Measurements from ENCODE around the gene DAB2IP. TPM values are rescaled to one million over a fixed set of nuclear protein-coding genes. Genes with fewer than 3 reads are reported as not detected.
A peak's percentile ranks its signal among the peaks of the same experiment; 100 is the strongest.
"Not testable (repeated sequence)": the region's sequence is repeated elsewhere in the genome, so short reads cannot be mapped to it uniquely, and the experiment has no call there.

DAB2IP gene
- polyA plus RNA-seq, 1 donor (not counting 4 experiments of a cell fraction or from before 2014, with no cell fraction given), result 28.6 TPM

- peaks cover 4% of the 10 kb centered on the region for H3K27me3 ChIP-seq (ENCODE audit: control insufficient read depth, extremely low read depth, insufficient read depth, low read length)
- no peak for TF ChIP-seq EZH2 (IDR thresholded peaks at IDR 0.05; ENCODE audit: low read length)
- TF ChIP-seq CTCF (optimal IDR thresholded peaks at IDR 0.05 in 1 of 3, IDR thresholded peaks at IDR 0.05 in 1 of 3, conservative IDR thresholded peaks at IDR 0.05 in 1 of 3; ENCODE audit: extremely low read depth in 1 of 3, insufficient read depth in 2 of 3, low read length in 3 of 3), result peak; percentile 53 to 66 (median 54)
- H2AFZ ChIP-seq (ENCODE audit: control insufficient read depth, low read length), result no peak overlapping the region
- H3K36me3 ChIP-seq (ENCODE audit: control insufficient read depth in 2 of 2, extremely low read depth in 1 of 2, insufficient read depth in 2 of 2, low read length in 2 of 2), result no peaks in the 10 kb centered on the region
- H3K9ac ChIP-seq (ENCODE audit: control insufficient read depth, extremely low read depth, insufficient read depth, low read length), result no peak overlapping the region
- DNase-seq (ENCODE audit: low read depth, low spot score) (no peak), FAIRE-seq (no peak)
- no peaks in the 10 kb centered on the region for H4K20me1 ChIP-seq (ENCODE audit: control insufficient read depth, extremely low read depth, insufficient read depth, low read length)
- dilution Hi-C loops (cut with MboI; ENCODE audit: extremely low pct_ligation_motif_present, low sequenced_read_pairs), result no loop called here
- H3K27ac ChIP-seq (ENCODE audit: control insufficient read depth, insufficient read depth, low read length), result no peak overlapping the region
- H3K9me3 ChIP-seq (ENCODE audit: control insufficient read depth, low read depth, low read length), result no peaks in the 10 kb centered on the region
- no peaks in the 10 kb centered on the region for H3K9me1 ChIP-seq (ENCODE audit: control insufficient read depth, extremely low read depth, insufficient read depth, low read length)
- H3K4me2 ChIP-seq (ENCODE audit: control insufficient read depth, extremely low read depth, insufficient read depth, low read depth, low read length), result no peak overlapping the region
- H3K79me2 ChIP-seq (ENCODE audit: control insufficient read depth, insufficient read depth, low read length), result no peaks in the 10 kb centered on the region
- no peak overlapping the region for H3K4me3 ChIP-seq (ENCODE audit: control insufficient read depth in 2 of 3, extremely low read depth in 1 of 3, insufficient read depth in 2 of 3, low read depth in 1 of 3, low read length in 3 of 3)
- H3K4me1 ChIP-seq (ENCODE audit: control insufficient read depth, extremely low read depth, insufficient read depth, low read length), result no peaks in the 10 kb centered on the region
Measured at GRCh38 chr9:121620777-121621449, 30.5 kb upstream of the DAB2IP start.

GRCh38 chr9:121622387-121623203 is 28.8 kb upstream of the DAB2IP start:
- H3K27me3 ChIP-seq (ENCODE audit: control insufficient read depth, extremely low read depth, insufficient read depth, low read length), result peaks cover 2% of the 10 kb centered on the region
- H3K9ac ChIP-seq (ENCODE audit: control insufficient read depth, extremely low read depth, insufficient read depth, low read length), result no peak overlapping the region
- H3K36me3 ChIP-seq (ENCODE audit: control insufficient read depth in 2 of 2, extremely low read depth in 1 of 2, insufficient read depth in 2 of 2, low read length in 2 of 2), result no peaks in the 10 kb centered on the region
- DNase-seq (ENCODE audit: low read depth, low spot score) (no peak), FAIRE-seq (no peak)
- no peaks in the 10 kb centered on the region for H4K20me1 ChIP-seq (ENCODE audit: control insufficient read depth, extremely low read depth, insufficient read depth, low read length)
- H3K4me2 ChIP-seq (ENCODE audit: control insufficient read depth, extremely low read depth, insufficient read depth, low read depth, low read length), result no peak overlapping the region
- dilution Hi-C loops (cut with MboI; ENCODE audit: extremely low pct_ligation_motif_present, low sequenced_read_pairs), result no loop called here
- H3K9me3 ChIP-seq (ENCODE audit: control insufficient read depth, low read depth, low read length), result no peaks in the 10 kb centered on the region
- H3K27ac ChIP-seq (ENCODE audit: control insufficient read depth, insufficient read depth, low read length), result no peak overlapping the region
- H3K4me3 ChIP-seq (ENCODE audit: control insufficient read depth in 2 of 3, extremely low read depth in 1 of 3, insufficient read depth in 2 of 3, low read depth in 1 of 3, low read length in 3 of 3), result no peak overlapping the region
- no peaks in the 10 kb centered on the region for H3K9me1 ChIP-seq (ENCODE audit: control insufficient read depth, extremely low read depth, insufficient read depth, low read length)
- no peaks in the 10 kb centered on the region for H3K79me2 ChIP-seq (ENCODE audit: control insufficient read depth, insufficient read depth, low read length)
- no peaks in the 10 kb centered on the region for H3K4me1 ChIP-seq (ENCODE audit: control insufficient read depth, extremely low read depth, insufficient read depth, low read length)
- no peak for TF ChIP-seq EZH2 (IDR thresholded peaks at IDR 0.05; ENCODE audit: low read length)
- no peak for TF ChIP-seq CTCF (optimal IDR thresholded peaks at IDR 0.05 in 1 of 3, IDR thresholded peaks at IDR 0.05 in 1 of 3, conservative IDR thresholded peaks at IDR 0.05 in 1 of 3; ENCODE audit: extremely low read depth in 1 of 3, insufficient read depth in 2 of 3, low read length in 3 of 3)
- H2AFZ ChIP-seq (ENCODE audit: control insufficient read depth, low read length), result no peak overlapping the region

- not testable (repeated sequence) for FAIRE-seq
Measured at GRCh38 chr9:121623430-121623829, 28.0 kb upstream of the DAB2IP start.

More at GRCh38 chr9:121623430-121623829, 28.0 kb upstream of the DAB2IP start:
- H3K4me2 ChIP-seq (ENCODE audit: control insufficient read depth, extremely low read depth, insufficient read depth, low read depth, low read length); H3K27me3 ChIP-seq (ENCODE audit: control insufficient read depth, extremely low read depth, insufficient read depth, low read length); H3K9me1 ChIP-seq (ENCODE audit: control insufficient read depth, extremely low read depth, insufficient read depth, low read length); H2AFZ ChIP-seq (ENCODE audit: control insufficient read depth, low read length); H4K20me1 ChIP-seq (ENCODE audit: control insufficient read depth, extremely low read depth, insufficient read depth, low read length); H3K9me3 ChIP-seq (ENCODE audit: control insufficient read depth, low read depth, low read length); H3K9ac ChIP-seq (ENCODE audit: control insufficient read depth, extremely low read depth, insufficient read depth, low read length); H3K79me2 ChIP-seq (ENCODE audit: control insufficient read depth, insufficient read depth, low read length); H3K4me1 ChIP-seq (ENCODE audit: control insufficient read depth, extremely low read depth, insufficient read depth, low read length); H3K36me3 ChIP-seq (ENCODE audit: control insufficient read depth in 2 of 2, extremely low read depth in 1 of 2, insufficient read depth in 2 of 2, low read length in 2 of 2); H3K27ac ChIP-seq (ENCODE audit: control insufficient read depth, insufficient read depth, low read length); dilution Hi-C loops (cut with MboI; ENCODE audit: extremely low pct_ligation_motif_present, low sequenced_read_pairs); DNase-seq (ENCODE audit: low read depth, low spot score); H3K4me3 ChIP-seq (ENCODE audit: control insufficient read depth in 2 of 3, extremely low read depth in 1 of 3, insufficient read depth in 2 of 3, low read depth in 1 of 3, low read length in 3 of 3): not testable (repeated sequence)
